ENCODE measurements around the gene TRIM44.

TRIM44 gene

DNA sequence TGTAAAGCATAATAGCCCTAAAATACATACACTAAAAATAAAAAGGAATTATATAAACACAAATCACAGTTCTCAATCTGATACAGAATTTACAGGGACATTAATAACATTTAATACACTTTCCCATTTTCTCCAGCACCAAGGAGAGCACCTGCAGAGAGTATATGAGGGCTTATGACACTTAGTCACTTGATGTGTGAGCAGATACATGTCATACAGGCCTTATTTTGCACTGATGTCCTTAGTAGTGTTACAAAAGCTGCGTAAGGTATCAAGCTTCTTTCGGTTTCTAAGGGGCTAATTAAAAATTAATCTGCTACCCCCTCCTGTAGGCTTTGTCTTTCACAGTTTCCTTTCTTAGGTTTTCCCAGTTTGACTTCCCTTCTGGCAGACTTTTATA, 61.3 kb downstream of the TRIM44 start:
- H3K36me3 ChIP-seq (replicated peaks) = no peaks in the 10 kb centered on the region

DNA sequence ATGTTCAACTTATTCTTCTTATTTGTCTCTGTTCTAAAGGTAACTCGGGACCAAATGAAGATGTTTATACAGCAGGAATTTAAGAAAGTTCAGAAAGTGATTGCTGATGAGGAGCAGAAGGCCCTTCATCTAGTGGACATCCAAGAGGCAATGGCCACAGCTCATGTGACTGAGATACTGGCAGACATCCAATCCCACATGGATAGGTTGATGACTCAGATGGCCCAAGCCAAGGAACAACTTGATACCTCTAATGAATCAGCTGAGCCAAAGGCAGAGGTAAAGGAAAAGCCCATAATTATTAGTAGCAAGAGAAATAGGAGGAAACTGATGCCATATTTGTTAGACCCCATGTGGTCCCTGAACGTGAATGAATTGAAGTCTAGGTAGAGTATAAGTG, 63.3 kb downstream of the TRIM44 start:
- no peaks in the 10 kb centered on the region for H3K4me1 ChIP-seq
- no peak for DNase-seq (ENCODE audit: low spot score in 2 of 2)
- H3K4me3 ChIP-seq = no peak overlapping the region
- no peaks in the 10 kb centered on the region for H3K36me3 ChIP-seq (replicated peaks)
- H3K9me3 ChIP-seq = no peaks in the 10 kb centered on the region
- in situ Hi-C loops (cut with MboI; ENCODE audit: low sequenced_read_pairs) = no loop called here
- H3K27me3 ChIP-seq (ENCODE audit: low read depth) = no peaks in the 10 kb centered on the region

More for the DNA sequence above, 61.3 kb downstream of the TRIM44 start:
- DNase-seq (ENCODE audit: low spot score in 2 of 2) = no peak
- Histone ChIP-seq H3K4me1 (no peaks in the 10 kb centered on the region), H3K4me3 (no peak overlapping the region), H3K9me3 (no peaks in the 10 kb centered on the region), H3K27me3 (ENCODE audit: low read depth) (no peaks in the 10 kb centered on the region)
- in situ Hi-C loops (cut with MboI; ENCODE audit: low sequenced_read_pairs) = no loop called here

DNA sequence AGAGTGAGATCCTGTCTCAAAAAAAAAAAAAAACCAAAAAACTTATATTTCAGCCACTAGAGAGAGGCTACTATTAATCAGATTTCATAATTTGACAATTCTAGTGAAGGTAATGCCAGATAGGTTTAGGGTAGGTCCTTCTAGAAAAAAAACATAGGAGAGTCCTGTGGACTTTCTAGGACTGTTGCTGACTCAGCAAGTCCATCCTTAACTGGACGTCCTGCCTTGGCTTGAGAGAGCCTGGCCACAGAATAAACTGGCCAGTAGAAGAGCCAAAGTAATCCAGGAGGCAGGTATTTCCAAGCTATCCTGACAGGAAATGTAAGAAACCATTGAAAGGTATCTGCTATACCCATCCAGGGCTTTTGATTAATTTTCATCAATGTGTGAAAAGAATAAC, 64.6 kb downstream of the TRIM44 start:
- H3K9me3 ChIP-seq = no peaks in the 10 kb centered on the region
- in situ Hi-C loops (cut with MboI; ENCODE audit: low sequenced_read_pairs) = no loop called here

DNA sequence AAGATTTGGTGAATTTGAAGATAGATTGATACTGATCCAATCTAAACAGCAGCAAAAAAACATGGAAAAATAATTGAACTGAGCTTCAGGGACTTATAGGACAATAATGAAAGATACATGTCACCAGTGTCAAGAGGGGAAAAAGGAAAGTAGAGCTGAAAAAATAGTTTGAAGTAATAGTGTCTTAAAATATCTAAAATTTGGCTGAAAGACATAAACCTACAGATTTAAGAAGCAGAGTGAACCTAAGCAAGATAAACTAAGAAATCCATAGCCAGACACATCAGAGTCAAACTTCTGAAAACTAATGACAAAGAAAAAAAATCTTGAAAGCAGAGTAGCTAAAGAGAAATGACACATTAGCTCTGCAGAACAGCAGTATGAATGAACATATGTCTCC, 67.7 kb downstream of the TRIM44 start:
- H3K36me3 ChIP-seq (replicated peaks) = no peaks in the 10 kb centered on the region

More for the DNA sequence above, 64.6 kb downstream of the TRIM44 start:
- DNase-seq (ENCODE audit: low spot score in 2 of 2) = no peak
- Histone ChIP-seq H3K4me3 (no peak overlapping the region), H3K36me3 (replicated peaks) (no peaks in the 10 kb centered on the region), H3K27me3 (ENCODE audit: low read depth) (no peaks in the 10 kb centered on the region), H3K4me1 (no peaks in the 10 kb centered on the region)

DNA sequence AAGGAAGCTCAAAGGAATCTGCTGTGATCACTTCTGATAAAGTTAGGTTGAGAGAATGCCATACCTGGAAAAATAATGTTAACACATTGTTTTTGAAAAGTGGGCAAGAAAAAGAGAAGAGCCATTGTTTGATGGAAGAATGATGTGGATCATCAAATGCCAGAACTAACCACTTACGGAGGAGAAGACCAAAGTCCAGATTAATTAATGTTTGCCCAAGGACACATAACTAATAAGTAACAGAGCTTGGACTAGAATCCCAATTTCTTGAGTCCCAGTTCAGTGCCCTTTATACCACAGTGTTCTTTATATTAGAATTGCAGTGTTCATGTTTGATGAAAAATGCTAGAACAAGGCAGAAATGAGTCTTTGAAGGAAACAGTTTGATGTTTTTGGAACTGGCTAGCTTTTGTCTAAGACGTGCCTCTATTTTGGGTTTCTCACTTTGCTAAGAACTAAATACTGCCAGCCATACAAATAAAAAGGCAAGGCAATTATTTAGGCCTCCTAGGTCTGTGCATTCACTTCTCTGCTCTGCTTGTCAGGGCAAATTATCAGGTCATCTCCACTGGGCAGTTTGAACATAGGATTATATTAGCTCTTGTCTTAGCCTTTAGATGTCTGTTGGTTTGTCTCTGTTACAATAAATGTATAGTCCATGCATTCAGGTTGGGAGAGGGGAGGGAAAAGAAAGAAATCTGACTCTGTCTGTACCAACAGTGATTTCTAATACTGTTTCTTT, 72.3 kb downstream of the TRIM44 start:
- Histone ChIP-seq H3K4me1 (no peaks in the 10 kb centered on the region), H3K27me3 (ENCODE audit: low read depth) (no peaks in the 10 kb centered on the region), H3K9me3 (no peaks in the 10 kb centered on the region), H3K4me3 (no peak overlapping the region), H3K36me3 (replicated peaks) (no peaks in the 10 kb centered on the region)
- in situ Hi-C loops (cut with MboI; ENCODE audit: low sequenced_read_pairs) = no loop called here
- DNase-seq (ENCODE audit: low spot score in 2 of 2) = no peak

More for the DNA sequence above, 67.7 kb downstream of the TRIM44 start:
- in situ Hi-C loops (cut with MboI; ENCODE audit: low sequenced_read_pairs) = no loop called here
- no peak for DNase-seq (ENCODE audit: low spot score in 2 of 2)
- H3K4me3 ChIP-seq = no peak overlapping the region
- no peaks in the 10 kb centered on the region for H3K9me3 ChIP-seq
- H3K4me1 ChIP-seq = no peaks in the 10 kb centered on the region
- no peaks in the 10 kb centered on the region for H3K27me3 ChIP-seq (ENCODE audit: low read depth)

DNA sequence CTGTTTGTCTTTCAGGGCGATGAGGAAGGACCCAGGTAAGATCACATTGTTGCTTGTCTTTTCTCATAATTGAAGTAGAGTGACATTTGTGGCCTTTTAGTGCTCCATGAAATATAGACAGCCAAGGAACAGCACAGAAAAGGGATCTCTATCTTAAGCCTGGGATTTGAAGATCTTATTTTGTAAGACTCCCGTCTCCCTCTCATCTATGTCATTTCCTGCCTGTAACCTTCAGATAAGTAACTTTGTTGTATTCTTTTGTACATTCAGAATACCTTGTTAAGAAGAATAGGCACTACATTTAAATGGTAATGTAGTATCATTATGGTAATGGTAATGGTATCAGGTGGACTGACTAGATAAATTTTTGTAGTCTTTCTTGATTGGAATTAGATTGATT, 72.8 kb downstream of the TRIM44 start:
- H3K27me3 ChIP-seq (ENCODE audit: low read depth) = no peaks in the 10 kb centered on the region
- in situ Hi-C loops (cut with MboI; ENCODE audit: low sequenced_read_pairs) = no loop called here

DNA sequence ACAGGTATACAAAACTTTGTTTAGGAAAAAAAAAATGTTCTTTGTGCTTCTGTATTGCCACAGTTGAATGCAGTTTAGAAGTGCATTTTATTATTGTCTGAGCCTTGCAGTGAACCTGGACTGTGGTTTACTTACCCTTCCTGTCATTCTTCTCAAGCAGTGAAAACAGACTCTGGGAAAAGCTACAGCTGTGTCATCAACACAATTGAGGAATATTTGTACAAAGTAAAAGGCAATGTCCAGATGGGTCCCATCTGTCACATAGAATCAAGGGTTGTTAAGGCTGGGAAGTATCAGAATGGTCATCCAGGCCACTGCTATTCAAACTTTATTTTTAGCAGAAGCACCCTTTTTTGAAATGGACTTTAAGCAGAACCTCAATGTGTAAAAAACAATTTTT, 73.3 kb downstream of the TRIM44 start:
- H3K36me3 ChIP-seq (replicated peaks) = no peaks in the 10 kb centered on the region
- H3K27me3 ChIP-seq (ENCODE audit: low read depth) = no peaks in the 10 kb centered on the region
- no peak for DNase-seq (ENCODE audit: low spot score in 2 of 2)
- H3K9me3 ChIP-seq = no peaks in the 10 kb centered on the region
- no peaks in the 10 kb centered on the region for H3K4me1 ChIP-seq
- no peak overlapping the region for H3K4me3 ChIP-seq
- in situ Hi-C loops (cut with MboI; ENCODE audit: low sequenced_read_pairs) = no loop called here

More for the DNA sequence above, 72.8 kb downstream of the TRIM44 start:
- H3K36me3 ChIP-seq (replicated peaks) = no peaks in the 10 kb centered on the region
- DNase-seq (ENCODE audit: low spot score in 2 of 2) = no peak
- H3K9me3 ChIP-seq = no peaks in the 10 kb centered on the region
- no peaks in the 10 kb centered on the region for H3K4me1 ChIP-seq
- no peak overlapping the region for H3K4me3 ChIP-seq

DNA sequence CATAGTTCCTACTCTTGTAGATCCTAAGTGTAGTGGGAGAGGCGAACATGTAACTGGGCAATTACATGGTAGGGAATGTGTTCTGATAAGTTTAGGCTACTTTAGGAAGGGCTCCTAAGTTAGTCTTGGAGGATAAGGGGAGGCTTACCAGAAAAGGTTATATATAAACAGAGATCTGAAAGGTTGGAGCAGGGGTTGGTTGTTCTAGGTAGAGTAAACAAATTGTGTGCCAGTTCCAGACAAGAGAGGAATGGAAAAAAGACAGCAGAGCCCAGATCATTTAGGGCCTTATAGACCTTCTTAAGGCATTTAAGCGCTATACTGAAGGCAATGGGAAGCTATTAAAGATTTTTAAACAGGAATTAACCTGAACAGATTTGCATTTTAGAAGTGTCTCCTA, 74.4 kb downstream of the TRIM44 start:
- Histone ChIP-seq H3K4me1 (no peaks in the 10 kb centered on the region), H3K27me3 (ENCODE audit: low read depth) (no peaks in the 10 kb centered on the region), H3K4me3 (no peak overlapping the region), H3K9me3 (no peaks in the 10 kb centered on the region), H3K36me3 (replicated peaks) (no peaks in the 10 kb centered on the region)
- in situ Hi-C loops (cut with MboI; ENCODE audit: low sequenced_read_pairs) = no loop called here
- no peak for DNase-seq (ENCODE audit: low spot score in 2 of 2)

DNA sequence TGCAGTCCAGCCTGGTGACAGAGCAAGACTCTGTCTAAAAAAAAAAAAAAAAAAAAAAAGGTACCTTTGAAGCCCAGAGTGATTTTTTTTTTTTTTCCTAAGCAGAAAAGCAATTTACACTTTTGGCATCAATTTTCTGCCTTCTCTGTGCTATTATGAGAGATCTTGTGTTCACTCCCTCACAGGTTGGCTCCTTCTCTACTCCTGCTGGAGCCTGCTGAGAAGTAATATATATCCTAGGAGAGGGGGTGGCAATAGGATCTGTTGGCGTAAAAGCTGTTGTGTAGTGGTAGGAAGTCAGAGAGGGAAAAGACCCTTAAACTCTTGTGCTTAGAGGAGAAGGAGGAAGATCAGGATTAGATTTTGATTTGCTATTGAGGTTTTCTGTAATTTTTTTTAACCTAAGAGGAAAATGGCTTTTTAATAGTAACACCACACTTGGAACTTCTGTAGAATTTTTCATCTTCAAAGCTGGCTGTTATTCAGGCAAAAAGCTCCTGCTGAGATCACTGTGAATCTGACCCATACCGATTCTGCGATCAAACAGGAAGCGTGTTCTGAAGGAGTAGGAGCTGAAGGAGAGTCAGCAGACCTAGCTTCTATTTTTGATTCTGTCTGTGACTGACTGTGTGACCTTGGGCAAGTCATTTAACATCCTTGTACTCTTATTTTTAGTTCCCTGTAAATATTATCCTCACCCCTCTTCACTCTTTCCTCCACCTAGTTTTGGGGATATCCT, 77.7 kb downstream of the TRIM44 start:
- no peak for DNase-seq (ENCODE audit: low spot score in 2 of 2)
- Histone ChIP-seq H3K9me3 (no peaks in the 10 kb centered on the region), H3K4me1 (no peaks in the 10 kb centered on the region), H3K4me3 (no peak overlapping the region), H3K27me3 (ENCODE audit: low read depth) (no peaks in the 10 kb centered on the region), H3K36me3 (replicated peaks) (no peaks in the 10 kb centered on the region)
- in situ Hi-C loops (cut with MboI; ENCODE audit: low sequenced_read_pairs) = no loop called here

DNA sequence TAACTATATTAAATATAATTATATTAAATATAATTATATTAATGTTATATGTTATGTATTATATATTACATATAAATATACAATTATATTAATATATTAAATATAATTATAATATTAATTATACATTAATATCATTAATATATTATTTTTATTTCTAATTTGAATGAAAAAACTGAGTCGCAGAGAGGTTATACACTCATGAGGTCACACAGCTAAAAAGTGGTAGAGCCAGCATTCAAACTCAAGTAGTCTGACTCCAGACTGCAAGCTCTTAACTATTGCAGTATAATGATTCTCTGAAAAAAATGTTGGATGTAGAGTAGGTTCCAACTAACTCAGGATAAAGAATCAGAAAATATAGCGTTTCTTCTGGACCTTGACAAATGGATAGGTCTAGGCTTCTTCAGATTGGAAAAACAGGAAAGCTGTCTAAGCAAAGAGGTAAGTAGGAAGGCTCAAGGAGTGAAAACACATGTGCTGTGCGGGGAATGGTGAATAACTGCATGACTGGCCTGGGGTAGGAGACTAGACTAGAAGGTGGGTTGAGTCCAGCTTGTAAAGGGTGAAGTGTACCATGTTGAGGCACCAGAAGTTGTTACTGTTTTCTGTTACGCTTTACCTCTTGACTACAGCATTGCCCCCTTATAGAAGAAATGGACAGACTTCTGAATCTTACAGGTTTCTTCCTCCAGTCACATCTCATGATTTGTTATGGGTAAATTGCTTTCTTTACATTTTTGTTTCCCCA, 80.3 kb downstream of the TRIM44 start:
- no peaks in the 10 kb centered on the region for H3K9me3 ChIP-seq
- in situ Hi-C loops (cut with MboI; ENCODE audit: low sequenced_read_pairs) = no loop called here
- H3K4me3 ChIP-seq = no peak overlapping the region
- no peaks in the 10 kb centered on the region for H3K27me3 ChIP-seq (ENCODE audit: low read depth)
- H3K36me3 ChIP-seq (replicated peaks) = no peaks in the 10 kb centered on the region
- no peaks in the 10 kb centered on the region for H3K4me1 ChIP-seq
- DNase-seq (ENCODE audit: low spot score in 2 of 2) = no peak

DNA sequence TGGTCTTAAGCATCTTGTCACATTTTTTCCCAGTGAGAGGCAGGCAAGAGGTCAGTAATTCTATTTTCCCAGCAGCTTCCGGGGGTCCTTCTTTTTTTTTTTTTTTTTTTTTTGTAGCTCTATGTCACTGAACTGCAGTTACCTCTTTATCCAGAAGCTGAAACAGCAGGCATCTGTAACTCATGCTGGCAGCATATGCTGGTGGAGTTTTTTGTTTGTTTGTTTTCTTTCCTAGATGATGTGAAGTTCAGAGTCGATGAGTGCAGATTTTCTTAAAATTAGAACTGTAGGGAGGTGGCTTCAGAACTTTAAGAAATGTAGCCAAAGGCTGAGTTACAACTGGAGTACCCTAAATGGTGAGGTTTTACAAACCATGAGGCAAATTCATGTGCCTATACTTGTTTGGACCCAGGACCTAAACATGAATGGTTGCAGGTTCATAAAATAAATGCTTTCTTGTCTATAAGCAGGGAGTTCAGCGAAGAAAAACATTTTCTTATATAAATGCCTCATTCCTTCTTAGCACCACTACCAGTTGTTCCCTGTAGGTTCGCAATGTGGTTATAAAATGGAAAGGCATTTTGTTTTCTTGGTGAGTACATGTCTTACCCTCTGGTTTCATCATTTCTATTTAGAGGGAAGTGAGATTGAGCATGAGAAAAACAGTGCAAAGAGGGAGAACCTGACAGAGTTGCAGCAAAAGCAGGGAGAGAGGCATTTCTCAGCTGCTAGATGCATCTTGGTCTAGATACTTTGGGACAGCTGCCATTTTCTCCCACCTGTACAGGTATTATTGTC, 84.0 kb downstream of the TRIM44 start:
- Histone ChIP-seq H3K4me1 (no peaks in the 10 kb centered on the region), H3K27me3 (ENCODE audit: low read depth) (no peaks in the 10 kb centered on the region), H3K4me3 (no peak overlapping the region), H3K9me3 (no peaks in the 10 kb centered on the region), H3K36me3 (replicated peaks) (no peaks in the 10 kb centered on the region)
- in situ Hi-C loops (cut with MboI; ENCODE audit: low sequenced_read_pairs) = no loop called here
- DNase-seq (ENCODE audit: low spot score in 2 of 2) = no peak

DNA sequence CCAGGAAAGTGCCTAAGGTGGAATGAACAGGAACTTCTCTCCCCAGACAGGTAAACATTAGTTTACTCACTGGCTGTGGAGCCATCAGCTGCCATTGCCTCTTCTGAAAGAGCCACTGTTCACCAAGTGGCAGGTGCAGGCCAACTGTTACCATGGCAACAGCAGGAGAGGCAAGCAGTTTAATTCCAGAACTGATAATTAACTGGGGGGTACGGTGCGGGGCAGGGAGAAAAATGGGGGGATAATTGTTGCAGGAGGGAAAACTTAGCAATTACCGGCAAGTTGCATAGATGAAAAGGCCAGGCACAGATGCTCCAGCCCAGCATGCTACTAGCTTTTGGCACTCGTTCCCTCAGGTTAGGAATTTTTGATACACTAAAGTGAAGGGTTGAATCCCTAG, 85.1 kb downstream of the TRIM44 start:
- H3K4me3 ChIP-seq = no peak overlapping the region
- in situ Hi-C loops (cut with MboI; ENCODE audit: low sequenced_read_pairs) = no loop called here
- DNase-seq (ENCODE audit: low spot score in 2 of 2) = no peak
- no peaks in the 10 kb centered on the region for H3K4me1 ChIP-seq
- no peaks in the 10 kb centered on the region for H3K27me3 ChIP-seq (ENCODE audit: low read depth)
- H3K36me3 ChIP-seq (replicated peaks) = no peaks in the 10 kb centered on the region
- H3K9me3 ChIP-seq = no peaks in the 10 kb centered on the region

DNA sequence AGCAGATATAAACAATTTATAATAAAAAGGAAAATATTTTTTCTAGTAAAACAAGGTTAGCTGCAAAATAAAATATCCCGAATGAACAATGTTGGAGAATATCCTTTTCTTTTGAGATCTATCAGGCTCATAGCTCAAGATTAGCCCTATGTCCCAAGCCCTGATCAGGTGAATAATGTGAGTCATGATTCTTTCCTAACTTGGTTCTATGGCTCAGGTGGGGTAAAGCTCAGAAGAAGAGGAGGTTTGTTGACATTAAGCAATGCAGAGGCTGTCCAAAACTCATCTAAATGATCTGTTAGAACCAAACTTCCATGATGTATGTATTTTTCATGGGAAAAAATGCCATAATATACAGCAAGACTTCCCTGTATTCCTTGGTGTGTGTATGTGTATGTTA, 86.1 kb downstream of the TRIM44 start:
- Histone ChIP-seq H3K4me3 (no peak overlapping the region), H3K27me3 (ENCODE audit: low read depth) (no peaks in the 10 kb centered on the region), H3K4me1 (no peaks in the 10 kb centered on the region), H3K9me3 (no peaks in the 10 kb centered on the region), H3K36me3 (replicated peaks) (no peaks in the 10 kb centered on the region)
- no peak for DNase-seq (ENCODE audit: low spot score in 2 of 2)
- in situ Hi-C loops (cut with MboI; ENCODE audit: low sequenced_read_pairs) = no loop called here
